Chondrocyte (in vitro differentiated cells): ENCODE data around the gene SBNO2. TPM values are rescaled to one million over a fixed set of nuclear protein-coding genes. Genes with fewer than 3 reads are reported as not detected.

Experiments used
- DNase-seq: peaks from one replicate; pipeline ENCODE4 v3.0.0; 2021; ENCODE audit warnings: mixed read lengths, low spot score
- H3K27ac Mint-ChIP-seq: one replicate; pipeline ENCODE4 v1.8.0; 2021; ENCODE audit warnings: mild to moderate bottlenecking, moderate library complexity, mixed read lengths; ENCODE audit not compliant: unreplicated experiment
- H3K27me3 Mint-ChIP-seq: 2 replicates; pipeline ENCODE4 v1.8.0; 2021; ENCODE audit warnings: low read depth, mixed read lengths
- H3K36me3 Mint-ChIP-seq: 2 replicates; pipeline ENCODE4 v1.8.0; 2021; ENCODE audit warnings: low read depth, mixed read lengths
- H3K4me1 Mint-ChIP-seq: 2 replicates; pipeline ENCODE4 v1.8.0; 2021; ENCODE audit warnings: low read depth, mild to moderate bottlenecking, mixed read lengths
- H3K4me3 Mint-ChIP-seq: one replicate; pipeline ENCODE4 v1.8.0; 2021; ENCODE audit warnings: mild to moderate bottlenecking, moderate library complexity, mixed read lengths; ENCODE audit not compliant: unreplicated experiment
- H3K9me3 Mint-ChIP-seq: 2 replicates; pipeline ENCODE4 v1.8.0; 2021; ENCODE audit warnings: low read depth, mixed read lengths
- CTCF ChIP-seq: fragments of 200-600 bp; sonication (generic); IDR thresholded peaks from 2 replicates; pipeline ENCODE4 v1.5.0; 2021; ENCODE audit warnings: antibody characterized with exemption, mild to moderate bottlenecking, moderate library complexity
- total RNA-seq: library from RNA; stranded (reverse); gene quantifications from 3 replicates; pipeline ENCODE4 v1.2.1, GENCODE V29; 2021

SBNO2 gene
- total RNA-seq, 1 donor from 2014 or later = 45.6 TPM

DNA sequence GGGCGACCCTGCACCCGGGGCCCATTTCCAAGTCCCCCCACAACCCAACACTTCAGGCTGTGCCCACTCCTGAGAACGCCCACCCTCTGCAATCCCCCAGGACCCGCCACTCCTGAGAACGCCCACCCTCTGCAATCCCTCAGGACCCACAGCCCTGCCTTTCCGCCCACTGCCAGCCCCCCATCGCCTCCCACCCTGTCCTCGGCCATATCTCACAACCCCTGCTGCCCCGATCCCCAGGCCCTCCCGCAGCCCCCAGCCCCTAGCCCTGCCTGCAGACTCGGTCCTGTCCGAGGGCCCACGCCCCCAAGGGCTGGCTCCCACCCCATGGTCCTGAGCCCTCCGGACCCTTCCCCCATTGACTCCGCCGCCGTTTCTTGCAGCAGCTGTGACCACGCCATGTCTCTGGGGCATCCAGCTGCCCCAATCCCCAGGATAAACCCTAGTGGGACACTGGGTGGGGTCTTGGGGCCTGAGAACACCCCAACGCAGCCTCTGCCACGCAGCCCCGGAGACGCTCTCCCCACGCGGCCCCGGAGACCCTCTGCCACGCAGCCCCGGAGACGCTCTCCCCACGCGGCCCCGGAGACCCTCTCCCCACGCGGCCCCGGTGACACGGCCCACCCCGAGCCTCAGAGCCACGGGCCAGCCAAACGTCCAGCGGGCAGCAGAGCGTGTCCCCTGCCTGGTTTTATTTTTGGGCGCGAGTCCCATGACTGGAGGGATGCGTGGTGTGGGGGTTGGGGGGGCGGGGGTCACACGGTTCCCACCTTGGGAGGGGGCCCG, 17.0 kb downstream of the SBNO2 start:
- Mint-ChIP-seq H3K27me3 (no peaks in the 10 kb centered on the region), H3K27ac (no peak overlapping the region), H3K4me3 (no peak overlapping the region), H3K4me1 (peaks cover 14% of the 10 kb centered on the region), H3K9me3 (no peaks in the 10 kb centered on the region), H3K36me3 (no peaks in the 10 kb centered on the region)
- no peak for TF ChIP-seq CTCF
- DNase-seq = peak; percentile 89

- no peak for TF ChIP-seq CTCF
- peak; percentile 75 for DNase-seq
- Mint-ChIP-seq H3K27ac (no peak overlapping the region), H3K9me3 (no peaks in the 10 kb centered on the region), H3K36me3 (no peaks in the 10 kb centered on the region), H3K4me1 (peaks cover 15% of the 10 kb centered on the region), H3K4me3 (no peak overlapping the region), H3K27me3 (no peaks in the 10 kb centered on the region)
These were observed 17.7 kb downstream of the SBNO2 start for GRCh38 chr19:1156305-1156801.

DNA sequence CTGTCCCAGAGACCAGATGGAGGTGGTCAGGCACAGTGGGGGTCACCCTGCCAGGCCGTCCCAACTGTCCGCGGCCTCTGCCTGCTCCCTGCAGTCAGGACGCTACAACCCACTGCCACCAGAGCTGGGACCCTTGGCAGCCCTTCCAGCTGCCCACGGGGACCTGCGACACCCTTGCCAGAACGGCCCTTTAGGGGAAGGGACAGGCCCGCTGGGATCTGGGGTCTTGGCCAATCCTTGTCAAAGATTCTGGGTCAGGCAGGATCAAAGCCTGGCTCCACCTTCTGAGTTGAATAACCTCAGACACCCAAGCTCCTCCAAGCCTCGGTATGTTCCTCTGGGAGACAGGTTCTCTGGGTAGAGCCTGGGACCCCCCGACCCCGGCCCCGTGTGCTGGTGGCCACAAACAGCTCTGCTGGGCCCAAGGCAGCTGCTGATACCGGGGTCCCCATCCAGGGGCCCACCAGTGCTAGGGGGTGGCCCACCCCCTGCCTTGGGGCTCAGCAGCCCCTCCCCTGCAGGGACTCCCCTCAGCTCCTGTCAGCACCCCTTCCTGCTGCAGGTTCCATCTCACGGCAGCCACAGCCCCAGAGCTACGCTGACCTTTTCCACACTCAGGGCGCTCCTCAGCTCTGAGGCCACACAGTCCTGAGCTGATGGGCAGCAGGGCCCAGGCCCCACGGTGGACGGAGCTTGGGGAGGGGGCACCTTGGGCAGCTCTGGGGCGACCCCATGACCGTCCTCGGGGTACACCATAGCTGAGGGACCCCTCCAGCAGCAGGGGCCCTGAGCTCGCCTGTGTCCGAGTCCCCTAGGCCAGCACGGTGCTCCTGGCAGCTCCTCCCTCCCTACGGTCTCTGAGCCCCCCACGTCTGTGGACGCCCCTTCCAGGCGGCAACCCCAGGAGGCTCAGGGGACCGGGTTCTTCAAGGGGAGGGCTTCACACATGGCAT, 18.4 kb downstream of the SBNO2 start:
- no peaks in the 10 kb centered on the region for H3K36me3 Mint-ChIP-seq
- H3K9me3 Mint-ChIP-seq = no peaks in the 10 kb centered on the region
- TF ChIP-seq CTCF = no peak
- no peaks in the 10 kb centered on the region for H3K27me3 Mint-ChIP-seq
- no peak overlapping the region for H3K4me3 Mint-ChIP-seq
- peak overlapping the region; percentile 36 for H3K27ac Mint-ChIP-seq
- H3K4me1 Mint-ChIP-seq = peaks cover 13% of the 10 kb centered on the region
- no peak for DNase-seq

GRCh38 chr19:1154731-1155351, 19.2 kb downstream of the SBNO2 start:
- Mint-ChIP-seq H3K27me3 (no peaks in the 10 kb centered on the region), H3K9me3 (no peaks in the 10 kb centered on the region), H3K4me3 (peak overlapping the region; percentile 22), H3K27ac (peak overlapping the region; percentile 51), H3K36me3 (no peaks in the 10 kb centered on the region), H3K4me1 (peaks cover 13% of the 10 kb centered on the region)
- no peak for TF ChIP-seq CTCF
- DNase-seq = peak; percentile 94
